MM.1S (cell line): Measurements from ENCODE around the gene TMIE.

Experiments
- DNase-seq: peaks from one replicate; pipeline ENCODE4 v3.0.0-alpha.2; 2015
- H2AFZ ChIP-seq: fragments of 300-600 bp; sonication (generic); 2 replicates; pipeline ENCODE4 v1.6.0; 2016; ENCODE audit warnings: antibody characterized with exemption, low read length
- H3F3A ChIP-seq: fragments of 300-600 bp; sonication (generic); 2 replicates; pipeline ENCODE4 v1.6.1; 2016; ENCODE audit warnings: mild to moderate bottlenecking, antibody characterized with exemption, low read length, moderate library complexity, mixed read lengths; ENCODE audit not compliant: insufficient read depth
- H3K27ac ChIP-seq: fragments of 300-600 bp; sonication (generic); 2 replicates; pipeline ENCODE4 v1.5.1; 2016; ENCODE audit warnings: mild to moderate bottlenecking, low read length
- H3K27me3 ChIP-seq: fragments of 300-600 bp; sonication (generic); replicated peaks from 2 replicates; pipeline ENCODE4 v1.6.0; 2016; ENCODE audit warnings: low read length; ENCODE audit not compliant: insufficient read depth
- H3K36me3 ChIP-seq: fragments of 300-600 bp; sonication (generic); replicated peaks from 2 replicates; pipeline ENCODE4 v1.6.1; 2016; ENCODE audit warnings: mild to moderate bottlenecking, low read length, mixed read lengths; ENCODE audit not compliant: insufficient read depth
- H3K4me1 ChIP-seq: fragments of 300-600 bp; sonication (generic); 2 replicates; pipeline ENCODE4 v1.6.1; 2016; ENCODE audit warnings: low read length, mixed read lengths
- H3K4me2 ChIP-seq: fragments of 300-600 bp; sonication (generic); 2 replicates; pipeline ENCODE4 v1.6.0; 2016; ENCODE audit warnings: low read depth, low read length
- H3K4me3 ChIP-seq: fragments of 300-600 bp; sonication (generic); 2 replicates; pipeline ENCODE4 v1.5.1; 2016; ENCODE audit warnings: low read length, mixed read lengths
- H3K79me2 ChIP-seq: fragments of 300-600 bp; sonication (generic); 2 replicates; pipeline ENCODE4 v1.6.1; 2016; ENCODE audit warnings: mixed run types, low read length, mixed read lengths
- H3K9ac ChIP-seq: fragments of 300-600 bp; sonication (generic); 2 replicates; pipeline ENCODE4 v1.6.1; 2016; ENCODE audit warnings: low read length, mixed read lengths
- H3K9me2 ChIP-seq: fragments of 300-600 bp; sonication (generic); replicated peaks from 2 replicates; pipeline ENCODE4 v1.6.1; 2016; ENCODE audit warnings: mild to moderate bottlenecking, low read length, mixed read lengths; ENCODE audit not compliant: insufficient read depth
- H3K9me3 ChIP-seq: fragments of 300-600 bp; sonication (generic); replicated peaks from 2 replicates; pipeline ENCODE4 v1.6.1; 2016; ENCODE audit warnings: mild to moderate bottlenecking, low read length, mixed read lengths; ENCODE audit not compliant: insufficient read depth
- H4K20me1 ChIP-seq: fragments of 300-600 bp; sonication (generic); 2 replicates; pipeline ENCODE4 v1.6.1; 2016; ENCODE audit warnings: mild to moderate bottlenecking, low read length, moderate library complexity, mixed read lengths; ENCODE audit not compliant: insufficient read depth
- EZH2 ChIP-seq: fragments of 300-600 bp; sonication (generic); optimal IDR thresholded peaks from 2 replicates; pipeline ENCODE3; 2017; ENCODE audit warnings: low read depth, mild to moderate bottlenecking, antibody characterized with exemption, low read length, mixed read lengths
- EZH2phosphoT487 ChIP-seq: fragments of 300-600 bp; sonication (generic); IDR thresholded peaks from 2 replicates; pipeline ENCODE4 v1.6.1; 2018; ENCODE audit warnings: antibody characterized with exemption, low read length
- TF ChIP-seq, protein P1 (sequence below): fragments of 300-600 bp; sonication (generic); IDR thresholded peaks from 2 replicates; pipeline ENCODE4 v1.5.1; 2016; ENCODE audit warnings: antibody characterized with exemption, low read length, mixed read lengths

The TMIE gene

DNA sequence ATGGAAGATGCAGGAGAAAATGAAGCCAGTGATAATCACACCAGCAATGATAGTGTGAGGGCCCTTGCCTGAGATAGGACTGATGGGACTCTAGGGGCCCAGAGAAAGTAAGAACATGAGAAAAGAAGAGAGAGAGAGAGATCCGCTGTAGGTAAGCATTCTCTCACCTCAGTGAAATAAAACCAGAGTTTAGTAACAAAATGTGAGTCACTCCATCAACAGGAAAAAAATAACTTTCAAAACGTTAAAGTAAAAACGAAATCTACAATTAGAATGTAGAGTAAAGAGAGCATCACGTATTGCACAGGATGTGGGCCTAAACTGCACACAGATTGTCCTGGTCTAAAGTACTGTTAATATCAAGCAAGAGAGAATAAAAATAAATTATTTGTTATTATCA is 23.2 kb downstream of the TMIE start:
- Histone ChIP-seq H3K27me3 (no peaks in the 10 kb centered on the region), H3K9me2 (no peaks in the 10 kb centered on the region), H3K36me3 (no peaks in the 10 kb centered on the region), H3K4me2 (no peak overlapping the region), H3K4me3 (no peak overlapping the region), H3K9ac (no peak overlapping the region), H3K79me2 (no peaks in the 10 kb centered on the region), H3K27ac (no peak overlapping the region), H3K9me3 (no peaks in the 10 kb centered on the region), H3K4me1 (no peaks in the 10 kb centered on the region), H4K20me1 (no peaks in the 10 kb centered on the region), H2AFZ (no peak overlapping the region), H3F3A (no peaks in the 10 kb centered on the region)
- no peak for DNase-seq
- no peak for TF ChIP-seq EZH2phosphoT487
- TF ChIP-seq EZH2: no peak
- TF ChIP-seq, protein P1, sequence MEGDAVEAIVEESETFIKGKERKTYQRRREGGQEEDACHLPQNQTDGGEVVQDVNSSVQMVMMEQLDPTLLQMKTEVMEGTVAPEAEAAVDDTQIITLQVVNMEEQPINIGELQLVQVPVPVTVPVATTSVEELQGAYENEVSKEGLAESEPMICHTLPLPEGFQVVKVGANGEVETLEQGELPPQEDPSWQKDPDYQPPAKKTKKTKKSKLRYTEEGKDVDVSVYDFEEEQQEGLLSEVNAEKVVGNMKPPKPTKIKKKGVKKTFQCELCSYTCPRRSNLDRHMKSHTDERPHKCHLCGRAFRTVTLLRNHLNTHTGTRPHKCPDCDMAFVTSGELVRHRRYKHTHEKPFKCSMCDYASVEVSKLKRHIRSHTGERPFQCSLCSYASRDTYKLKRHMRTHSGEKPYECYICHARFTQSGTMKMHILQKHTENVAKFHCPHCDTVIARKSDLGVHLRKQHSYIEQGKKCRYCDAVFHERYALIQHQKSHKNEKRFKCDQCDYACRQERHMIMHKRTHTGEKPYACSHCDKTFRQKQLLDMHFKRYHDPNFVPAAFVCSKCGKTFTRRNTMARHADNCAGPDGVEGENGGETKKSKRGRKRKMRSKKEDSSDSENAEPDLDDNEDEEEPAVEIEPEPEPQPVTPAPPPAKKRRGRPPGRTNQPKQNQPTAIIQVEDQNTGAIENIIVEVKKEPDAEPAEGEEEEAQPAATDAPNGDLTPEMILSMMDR: no peak

DNA sequence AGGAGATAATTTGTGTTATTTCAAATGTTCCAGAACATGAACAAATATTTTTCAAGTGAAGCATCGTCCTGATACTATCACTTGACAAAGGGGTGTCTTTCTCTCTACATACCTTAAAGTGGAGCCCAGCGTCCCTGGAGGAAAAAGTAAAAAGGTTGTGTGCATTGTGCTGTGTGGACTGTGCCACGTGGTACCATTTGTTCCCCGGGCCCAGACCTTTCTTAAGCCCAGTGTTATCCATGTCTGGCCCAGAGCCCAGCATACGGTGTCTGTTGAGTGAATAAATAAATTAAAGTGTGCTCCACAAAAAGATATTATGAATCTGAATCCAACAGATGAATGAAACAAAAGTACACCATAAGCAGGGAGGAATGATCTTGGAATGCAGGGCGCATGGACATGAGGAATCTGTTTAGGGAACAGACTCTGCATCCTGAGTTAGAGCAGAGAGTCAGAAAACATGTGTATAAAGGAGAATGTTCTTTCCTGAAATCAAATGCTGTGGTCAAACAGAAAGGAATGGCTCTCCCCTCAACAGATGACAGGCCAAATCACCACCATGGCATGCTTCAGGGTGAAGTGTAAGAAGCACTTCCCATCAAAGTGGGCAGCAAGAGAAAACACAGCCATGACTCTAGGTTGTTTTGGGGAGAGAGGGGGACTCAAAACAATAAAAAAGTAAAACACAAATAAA is 24.6 kb downstream of the TMIE start:
- Histone ChIP-seq H3K9me2 (no peaks in the 10 kb centered on the region), H3K27me3 (no peaks in the 10 kb centered on the region), H3K4me3 (no peak overlapping the region), H3F3A (no peaks in the 10 kb centered on the region), H3K79me2 (no peaks in the 10 kb centered on the region), H3K4me1 (no peaks in the 10 kb centered on the region), H3K27ac (no peak overlapping the region), H3K9me3 (no peaks in the 10 kb centered on the region), H3K36me3 (no peaks in the 10 kb centered on the region), H3K9ac (no peak overlapping the region), H2AFZ (no peak overlapping the region), H3K4me2 (no peak overlapping the region), H4K20me1 (no peaks in the 10 kb centered on the region)
- no peak for DNase-seq
- TF ChIP-seq EZH2phosphoT487 (no peak), EZH2 (no peak)
- TF ChIP-seq, protein P1: no peak

DNA sequence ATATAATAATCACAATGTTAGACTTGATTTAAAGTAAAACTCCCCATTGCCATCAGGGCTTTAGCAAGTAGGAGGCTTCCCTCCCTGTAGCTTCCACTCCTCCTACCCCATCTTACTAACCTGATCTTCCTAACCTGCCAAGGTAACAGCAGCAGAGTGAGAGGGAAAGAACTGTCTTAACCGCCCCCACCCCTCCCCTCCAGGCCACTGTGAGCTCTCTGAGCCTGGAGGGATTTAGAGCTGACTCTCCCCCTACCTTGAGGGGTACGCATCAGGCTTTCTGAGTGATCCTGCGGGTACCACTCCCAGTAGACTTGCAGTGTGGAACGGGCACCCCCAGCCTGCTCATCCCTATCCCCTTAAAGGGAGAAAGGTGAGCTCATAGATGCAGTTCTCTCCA is 27.8 kb downstream of the TMIE start:
- TF ChIP-seq EZH2phosphoT487 (no peak), EZH2 (no peak)
- TF ChIP-seq, protein P1: no peak
- no peak overlapping the region for H2AFZ ChIP-seq

More for the DNA sequence above, 27.8 kb downstream of the TMIE start:
- Histone ChIP-seq H3K36me3 (no peaks in the 10 kb centered on the region), H3K9ac (no peak overlapping the region), H4K20me1 (no peaks in the 10 kb centered on the region), H3K9me3 (no peaks in the 10 kb centered on the region), H3K4me2 (no peak overlapping the region), H3K4me3 (no peak overlapping the region), H3K27ac (no peak overlapping the region), H3K9me2 (no peaks in the 10 kb centered on the region), H3K79me2 (no peaks in the 10 kb centered on the region), H3K27me3 (no peaks in the 10 kb centered on the region), H3F3A (no peaks in the 10 kb centered on the region), H3K4me1 (no peaks in the 10 kb centered on the region)
- DNase-seq: no peak
